ENCODE measurements around the gene GSTCD. TPM values are rescaled to one million over a fixed set of nuclear protein-coding genes. Genes with fewer than 3 reads are reported as not detected.
"Not testable (repeated sequence)": the region's sequence is repeated elsewhere in the genome, so short reads cannot be mapped to it uniquely, and the experiment has no call there.

The GSTCD gene
- total and polyA plus RNA-seq, 4 donors, result 9.9 to 25.0 (median 15.1) TPM

DNA sequence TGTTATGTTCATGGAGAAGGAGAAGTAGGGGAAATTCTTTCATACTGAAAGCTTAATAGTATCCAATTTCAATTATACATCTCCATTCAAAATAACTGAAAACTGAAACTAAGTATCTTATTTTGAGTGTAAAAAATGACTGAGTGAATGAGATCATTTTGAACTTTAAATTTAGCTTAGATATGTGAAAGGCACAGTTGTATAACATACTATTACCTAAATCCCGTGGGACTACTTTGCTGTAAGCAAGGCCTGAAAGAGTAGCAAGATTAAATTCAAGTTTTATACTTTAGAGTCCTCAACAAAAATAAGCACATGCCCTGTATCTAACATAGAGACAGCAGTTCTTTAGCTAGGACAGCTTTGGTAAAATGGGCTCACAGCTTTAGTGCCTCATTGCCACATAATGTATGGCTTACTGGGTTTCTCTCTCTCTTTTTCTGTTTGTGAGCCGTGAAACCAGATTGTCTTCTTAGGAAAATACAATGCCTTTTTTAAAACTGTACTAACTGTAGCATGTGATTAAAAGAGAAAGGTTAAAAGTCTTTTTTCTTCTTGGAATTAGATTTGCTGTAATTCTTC, 43.2 kb downstream of the GSTCD start:
- H3K4me1 ChIP-seq (ENCODE audit: control insufficient read depth, insufficient read depth, low read length), result no peaks in the 10 kb centered on the region
- WGBS (ENCODE audit: insufficient coverage), result no CpG with 5 or more reads among the region's 2 CpGs
- no peak overlapping the region for H3K4me3 ChIP-seq (ENCODE audit: low read depth, low read length)
- no peak overlapping the region for H3K27ac ChIP-seq (ENCODE audit: low read depth, low read length)
- no peak for DNase-seq (ENCODE audit: low read depth in 4 of 6, low spot score in 6 of 6)
- no peaks in the 10 kb centered on the region for H3K27me3 ChIP-seq (ENCODE audit: control insufficient read depth, insufficient read depth, low read length)
- H3K36me3 ChIP-seq (ENCODE audit: control insufficient read depth, insufficient read depth, low read length), result no peaks in the 10 kb centered on the region
- H3K9me3 ChIP-seq (ENCODE audit: control insufficient read depth, insufficient read depth, low read length), result no peaks in the 10 kb centered on the region

DNA sequence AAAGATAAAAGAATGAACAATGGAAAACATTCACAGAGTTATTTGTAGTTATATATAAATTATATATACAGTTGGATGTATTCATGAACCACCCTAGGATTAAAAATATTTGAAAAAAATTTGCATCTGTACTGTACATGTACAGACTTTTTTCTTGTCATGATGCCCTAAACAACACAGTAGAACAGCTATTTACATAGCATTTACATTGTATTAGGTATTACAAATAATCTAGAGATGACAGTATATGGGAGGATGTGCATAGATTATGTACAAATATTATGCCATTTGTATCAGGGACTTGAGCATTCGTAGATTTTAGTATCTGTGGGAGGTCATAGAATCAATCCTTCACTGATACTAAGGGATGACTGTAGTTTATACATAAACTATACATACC, 44.8 kb downstream of the GSTCD start:
- no peak for DNase-seq (ENCODE audit: low read depth in 4 of 6, low spot score in 6 of 6)
- no peak overlapping the region for H3K27ac ChIP-seq (ENCODE audit: low read depth, low read length)
- H3K27me3 ChIP-seq (ENCODE audit: control insufficient read depth, insufficient read depth, low read length), result no peaks in the 10 kb centered on the region
- H3K4me3 ChIP-seq (ENCODE audit: low read depth, low read length), result no peak overlapping the region
- no CpG with 5 or more reads among the region's 1 CpG for WGBS (ENCODE audit: insufficient coverage)
- no peaks in the 10 kb centered on the region for H3K36me3 ChIP-seq (ENCODE audit: control insufficient read depth, insufficient read depth, low read length)
- H3K4me1 ChIP-seq (ENCODE audit: control insufficient read depth, insufficient read depth, low read length), result no peaks in the 10 kb centered on the region
- H3K9me3 ChIP-seq (ENCODE audit: control insufficient read depth, insufficient read depth, low read length), result no peaks in the 10 kb centered on the region

DNA sequence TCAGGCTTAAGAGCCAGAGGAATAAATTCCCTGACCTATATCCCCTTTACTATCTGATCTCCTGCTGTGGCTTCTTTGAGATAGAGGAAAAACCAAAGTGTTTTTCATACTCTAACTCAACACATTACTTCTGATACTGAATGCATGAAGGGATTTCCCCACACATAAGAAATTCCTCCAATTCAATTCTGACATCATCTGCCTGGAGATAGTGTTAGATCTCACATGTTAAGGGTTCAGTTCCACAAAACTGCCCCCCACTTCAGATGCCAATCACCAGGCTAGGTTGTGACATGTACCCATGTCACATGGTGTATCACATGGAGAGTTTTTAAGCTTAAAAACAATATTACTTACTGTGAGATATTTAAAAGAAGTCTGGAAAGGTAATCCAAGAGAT, 46.8 kb downstream of the GSTCD start:
- no peak for DNase-seq (ENCODE audit: low read depth in 4 of 6, low spot score in 6 of 6)
- H3K4me3 ChIP-seq (ENCODE audit: low read depth, low read length), result no peak overlapping the region
- H3K27ac ChIP-seq (ENCODE audit: low read depth, low read length), result no peak overlapping the region
- no peaks in the 10 kb centered on the region for H3K27me3 ChIP-seq (ENCODE audit: control insufficient read depth, insufficient read depth, low read length)
- H3K36me3 ChIP-seq (ENCODE audit: control insufficient read depth, insufficient read depth, low read length), result no peaks in the 10 kb centered on the region
- no peaks in the 10 kb centered on the region for H3K4me1 ChIP-seq (ENCODE audit: control insufficient read depth, insufficient read depth, low read length)
- no peaks in the 10 kb centered on the region for H3K9me3 ChIP-seq (ENCODE audit: control insufficient read depth, insufficient read depth, low read length)

- Histone ChIP-seq H3K9me3 (ENCODE audit: control insufficient read depth, insufficient read depth, low read length) (no peaks in the 10 kb centered on the region), H3K27ac (ENCODE audit: low read depth, low read length) (no peak overlapping the region), H3K4me1 (ENCODE audit: control insufficient read depth, insufficient read depth, low read length) (no peaks in the 10 kb centered on the region), H3K4me3 (ENCODE audit: low read depth, low read length) (no peak overlapping the region), H3K27me3 (ENCODE audit: control insufficient read depth, insufficient read depth, low read length) (no peaks in the 10 kb centered on the region), H3K36me3 (ENCODE audit: control insufficient read depth, insufficient read depth, low read length) (no peaks in the 10 kb centered on the region)
- WGBS (ENCODE audit: insufficient coverage), result no CpG with 5 or more reads among the region's 1 CpG
- no peak for DNase-seq (ENCODE audit: low read depth in 4 of 6, low spot score in 6 of 6)
Observed at GRCh38 chr4:105758958-105759357, 50.4 kb downstream of the GSTCD start.

GRCh38 chr4:105765690-105766407, 57.3 kb downstream of the GSTCD start:
- Histone ChIP-seq H3K27me3 (ENCODE audit: control insufficient read depth, insufficient read depth, low read length) (no peaks in the 10 kb centered on the region), H3K4me1 (ENCODE audit: control insufficient read depth, insufficient read depth, low read length) (no peaks in the 10 kb centered on the region), H3K9me3 (ENCODE audit: control insufficient read depth, insufficient read depth, low read length) (no peaks in the 10 kb centered on the region), H3K27ac (ENCODE audit: low read depth, low read length) (no peak overlapping the region), H3K4me3 (ENCODE audit: low read depth, low read length) (no peak overlapping the region), H3K36me3 (ENCODE audit: control insufficient read depth, insufficient read depth, low read length) (no peaks in the 10 kb centered on the region)
- WGBS (ENCODE audit: insufficient coverage), result 93% methylated on average over 3 of the region's 6 CpGs
- no peak for DNase-seq (ENCODE audit: low read depth in 4 of 6, low spot score in 6 of 6)

- no peak overlapping the region for H3K4me3 ChIP-seq (ENCODE audit: low read depth, low read length)
- no peaks in the 10 kb centered on the region for H3K9me3 ChIP-seq (ENCODE audit: control insufficient read depth, insufficient read depth, low read length)
- no CpG with 5 or more reads among the region's 2 CpGs for WGBS (ENCODE audit: insufficient coverage)
- no peaks in the 10 kb centered on the region for H3K4me1 ChIP-seq (ENCODE audit: control insufficient read depth, insufficient read depth, low read length)
- no peaks in the 10 kb centered on the region for H3K27me3 ChIP-seq (ENCODE audit: control insufficient read depth, insufficient read depth, low read length)
- no peak for DNase-seq (ENCODE audit: low read depth in 4 of 6, low spot score in 6 of 6)
- H3K27ac ChIP-seq (ENCODE audit: low read depth, low read length), result no peak overlapping the region
- no peaks in the 10 kb centered on the region for H3K36me3 ChIP-seq (ENCODE audit: control insufficient read depth, insufficient read depth, low read length)
Observed at GRCh38 chr4:105767579-105767978, 59.0 kb downstream of the GSTCD start.

DNA sequence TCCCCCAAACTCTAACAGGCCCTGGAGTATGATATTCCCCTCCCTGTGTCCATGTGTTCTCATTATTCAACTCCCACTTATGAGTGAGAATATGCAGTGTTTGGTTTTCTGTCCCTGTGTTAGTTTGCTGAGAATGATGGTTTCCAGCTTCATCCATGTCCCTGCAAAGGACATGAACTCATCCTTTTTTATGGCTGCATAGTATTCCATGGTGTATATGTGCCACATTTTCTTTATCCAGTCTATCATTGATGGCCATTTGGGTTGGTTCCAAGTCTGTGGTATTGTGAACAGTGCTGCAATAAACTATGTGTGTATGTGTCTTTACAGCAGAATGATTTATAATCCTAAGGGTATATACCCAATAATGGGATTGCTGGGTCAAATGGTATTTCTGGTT, 61.9 kb downstream of the GSTCD start:
- H3K9me3 ChIP-seq (ENCODE audit: control insufficient read depth, insufficient read depth, low read length); H3K4me1 ChIP-seq (ENCODE audit: control insufficient read depth, insufficient read depth, low read length); H3K27me3 ChIP-seq (ENCODE audit: control insufficient read depth, insufficient read depth, low read length); DNase-seq (ENCODE audit: low read depth in 4 of 6, low spot score in 6 of 6); H3K36me3 ChIP-seq (ENCODE audit: control insufficient read depth, insufficient read depth, low read length); H3K4me3 ChIP-seq (ENCODE audit: low read depth, low read length); H3K27ac ChIP-seq (ENCODE audit: low read depth, low read length): not testable (repeated sequence)

- DNase-seq (ENCODE audit: low read depth in 4 of 6, low spot score in 6 of 6); H3K27ac ChIP-seq (ENCODE audit: low read depth, low read length); H3K4me3 ChIP-seq (ENCODE audit: low read depth, low read length); H3K9me3 ChIP-seq (ENCODE audit: control insufficient read depth, insufficient read depth, low read length); H3K36me3 ChIP-seq (ENCODE audit: control insufficient read depth, insufficient read depth, low read length); H3K27me3 ChIP-seq (ENCODE audit: control insufficient read depth, insufficient read depth, low read length); H3K4me1 ChIP-seq (ENCODE audit: control insufficient read depth, insufficient read depth, low read length): not testable (repeated sequence)
Observed at GRCh38 chr4:105772065-105772464, 63.5 kb downstream of the GSTCD start.

DNA sequence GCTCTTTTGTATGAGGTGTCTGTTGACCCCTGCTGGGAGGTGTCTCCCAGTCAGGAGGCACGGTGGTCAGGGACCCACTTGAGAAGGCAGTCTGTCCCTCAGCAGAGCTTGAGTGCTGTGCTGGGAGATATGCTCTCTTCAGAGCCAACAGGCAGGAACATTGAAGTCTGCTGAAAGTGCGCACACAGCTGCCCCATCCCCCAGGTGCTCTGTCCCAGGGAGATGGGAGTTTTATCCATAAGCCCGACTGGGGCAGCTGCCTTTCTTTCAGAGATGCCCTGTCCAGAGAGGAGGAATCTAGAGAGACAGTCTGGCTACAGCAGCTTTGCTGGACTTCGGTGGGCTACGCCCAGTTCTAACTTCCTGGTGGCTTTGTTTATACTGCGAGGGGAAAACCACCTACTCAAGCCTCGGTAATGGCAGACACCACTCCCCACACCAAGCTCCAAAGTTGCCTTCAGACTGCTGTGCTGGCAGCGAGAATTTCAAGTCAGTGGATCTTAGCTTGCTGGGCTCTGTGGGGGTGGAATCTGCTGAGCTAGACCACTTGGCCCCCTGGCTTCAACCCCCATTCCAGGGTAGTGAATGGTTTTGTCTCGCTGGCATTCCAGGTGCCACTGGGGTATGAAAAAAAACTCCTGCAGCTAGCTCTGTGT, 67.3 kb downstream of the GSTCD start:
- not testable (repeated sequence) for H3K27me3 ChIP-seq (ENCODE audit: control insufficient read depth, insufficient read depth, low read length); H3K4me1 ChIP-seq (ENCODE audit: control insufficient read depth, insufficient read depth, low read length); H3K27ac ChIP-seq (ENCODE audit: low read depth, low read length); H3K36me3 ChIP-seq (ENCODE audit: control insufficient read depth, insufficient read depth, low read length); H3K4me3 ChIP-seq (ENCODE audit: low read depth, low read length); DNase-seq (ENCODE audit: low read depth in 4 of 6, low spot score in 6 of 6); H3K9me3 ChIP-seq (ENCODE audit: control insufficient read depth, insufficient read depth, low read length)
- 100% methylated on average over 5 of the region's 9 CpGs for WGBS (ENCODE audit: insufficient coverage)

DNA sequence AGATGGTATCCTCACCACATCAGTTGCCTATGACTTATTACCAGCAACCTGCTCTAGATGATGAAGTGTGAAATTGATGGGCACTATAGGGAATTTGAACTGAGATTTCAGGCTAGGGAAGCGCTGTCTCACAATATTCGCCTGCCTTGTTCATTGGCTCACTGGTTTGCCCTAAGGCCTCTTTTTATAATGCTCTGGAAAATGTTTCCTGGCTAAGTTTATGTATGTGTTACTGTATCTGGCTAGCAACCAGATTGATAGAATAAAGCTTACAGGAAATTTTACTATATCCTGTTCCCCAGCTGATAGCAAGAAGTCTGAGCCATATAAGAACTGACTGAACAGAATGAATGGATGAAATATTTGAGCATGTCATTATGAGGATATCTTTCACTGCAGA, 71.6 kb downstream of the GSTCD start:
- no peaks in the 10 kb centered on the region for H3K4me1 ChIP-seq (ENCODE audit: control insufficient read depth, insufficient read depth, low read length)
- no peak overlapping the region for H3K4me3 ChIP-seq (ENCODE audit: low read depth, low read length)
- 92% methylated on average over 2 of the region's 2 CpGs for WGBS (ENCODE audit: insufficient coverage)
- H3K27me3 ChIP-seq (ENCODE audit: control insufficient read depth, insufficient read depth, low read length), result no peaks in the 10 kb centered on the region
- no peaks in the 10 kb centered on the region for H3K36me3 ChIP-seq (ENCODE audit: control insufficient read depth, insufficient read depth, low read length)
- DNase-seq (ENCODE audit: low read depth in 4 of 6, low spot score in 6 of 6), result peak in 1 of 6 donors; percentile 43
- no peaks in the 10 kb centered on the region for H3K9me3 ChIP-seq (ENCODE audit: control insufficient read depth, insufficient read depth, low read length)
- no peak overlapping the region for H3K27ac ChIP-seq (ENCODE audit: low read depth, low read length)

Data from spinal cord (tissue), 10 donors.